Measurements from ENCODE around the gene SDK2.

Gene SDK2

DNA sequence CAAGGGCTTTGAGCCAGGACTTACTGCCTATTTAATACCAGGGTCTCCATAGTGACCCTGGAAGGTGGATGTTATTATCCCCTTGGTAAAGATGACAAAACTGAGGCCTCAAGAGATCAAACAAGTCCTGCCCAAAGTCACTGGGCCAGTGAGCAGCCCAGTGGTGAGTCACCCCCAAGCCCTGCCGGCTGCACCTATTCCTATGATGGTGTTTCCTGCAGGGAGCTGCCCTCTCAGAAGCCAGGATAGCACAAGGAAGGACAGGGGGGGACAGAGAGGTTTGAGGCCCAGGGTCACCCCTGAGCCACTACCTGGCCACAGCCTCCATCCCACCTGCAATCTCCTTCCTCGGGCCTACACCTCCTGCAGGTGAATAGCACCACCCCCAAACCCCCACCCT is 90.9 kb downstream of the SDK2 start:
- no peak for DNase-seq (ENCODE audit: low read depth)

DNA sequence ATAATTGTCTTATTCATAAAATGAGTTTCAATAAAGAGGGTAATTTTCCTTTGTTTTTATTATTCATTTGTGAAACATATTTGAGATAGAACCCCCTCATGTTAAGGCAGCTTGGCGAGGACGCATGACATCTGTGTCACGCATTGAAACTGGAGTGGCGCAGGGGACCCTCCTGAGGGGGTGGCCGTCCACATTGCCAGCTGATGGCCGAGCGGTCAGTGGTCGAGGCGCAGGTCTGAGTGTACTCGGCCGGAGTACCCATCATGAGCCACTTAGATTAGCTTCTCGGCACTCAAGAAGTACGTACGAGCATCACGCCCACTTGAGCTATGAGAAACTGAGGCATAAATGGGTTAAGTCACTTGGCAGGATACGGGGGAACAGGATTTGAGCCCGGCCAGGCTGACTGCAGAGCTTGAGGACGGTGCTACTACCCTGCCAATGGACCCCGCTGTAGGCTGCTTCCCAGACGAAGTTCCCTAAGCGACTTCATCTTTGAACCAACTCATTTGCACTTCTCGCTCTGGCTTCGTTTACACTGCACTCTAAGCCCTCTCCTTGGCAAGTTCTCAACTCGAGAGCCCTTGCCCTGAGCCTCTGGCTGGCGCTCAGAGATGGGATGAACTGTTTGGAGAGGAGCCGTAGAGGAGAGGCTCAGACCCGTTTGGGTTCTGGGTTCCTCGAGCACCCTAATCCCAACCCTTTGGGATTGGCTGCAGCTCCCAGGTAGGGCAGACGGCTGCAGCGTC is 91.8 kb downstream of the SDK2 start:
- no peak for DNase-seq (ENCODE audit: low read depth)

DNA sequence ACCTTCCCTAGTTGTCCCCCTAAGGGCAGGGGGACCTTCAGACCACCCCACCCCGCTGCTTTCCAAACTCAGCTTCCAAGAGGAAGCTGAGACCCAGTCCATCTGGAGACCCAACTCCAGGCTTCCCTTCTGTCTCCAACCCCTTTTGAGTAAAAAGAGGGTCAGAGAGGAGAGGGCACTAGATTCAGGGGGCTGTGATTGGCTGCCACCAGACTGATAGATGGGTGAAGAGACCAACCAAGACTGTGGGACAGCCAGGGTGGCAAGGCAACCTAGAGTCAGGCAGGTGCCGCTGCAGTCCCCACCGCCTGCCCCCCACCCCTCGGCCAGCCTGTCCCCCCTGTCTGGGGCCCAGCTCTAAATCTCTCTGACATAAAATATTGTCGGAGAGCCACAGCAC is 92.5 kb downstream of the SDK2 start:
- no peak for DNase-seq (ENCODE audit: low read depth)

DNA sequence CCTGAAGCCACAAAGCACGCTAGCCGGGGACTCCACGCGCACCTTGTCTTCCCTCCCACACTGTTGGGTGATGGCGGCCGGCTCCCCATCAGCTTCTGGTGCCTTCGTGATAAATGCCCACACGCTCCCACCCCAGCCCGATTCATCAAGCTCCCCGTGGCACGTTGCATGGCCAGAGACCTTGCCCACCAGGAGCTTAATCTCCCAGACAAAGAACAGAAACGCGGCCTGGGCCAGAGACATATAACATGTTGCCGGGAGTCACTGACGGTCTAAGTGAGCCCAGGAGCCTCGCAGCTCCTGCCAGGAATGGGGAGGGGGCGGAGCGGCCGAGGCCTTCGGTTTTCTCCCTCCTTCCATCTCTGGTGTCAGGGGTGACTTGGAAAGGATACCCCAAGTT is 93.1 kb downstream of the SDK2 start:
- DNase-seq (ENCODE audit: low read depth), result no peak

DNA sequence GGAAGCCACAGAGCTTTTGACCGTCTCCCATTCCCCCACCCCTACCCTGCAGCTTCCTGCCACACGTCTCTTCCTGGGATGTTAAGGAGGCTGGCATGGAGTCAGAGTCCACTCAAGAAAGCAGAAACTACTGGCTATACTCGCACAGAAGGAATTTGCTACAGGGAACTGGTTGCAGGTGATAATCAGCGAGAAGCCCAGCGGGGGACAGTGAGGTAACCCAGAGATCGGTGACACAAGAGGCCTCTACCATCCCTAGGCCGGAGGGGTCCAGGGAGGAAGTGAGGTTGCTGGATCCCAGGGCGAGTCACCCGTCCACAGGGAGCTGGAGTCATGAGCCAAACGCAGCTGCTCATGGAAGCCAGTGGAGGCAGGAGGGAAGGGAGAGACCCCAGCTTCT is 93.7 kb downstream of the SDK2 start:
- DNase-seq (ENCODE audit: low read depth), result no peak

- DNase-seq (ENCODE audit: low read depth), result no peak
Measured at GRCh38 chr17:73549841-73550430, 94.3 kb downstream of the SDK2 start.

DNA sequence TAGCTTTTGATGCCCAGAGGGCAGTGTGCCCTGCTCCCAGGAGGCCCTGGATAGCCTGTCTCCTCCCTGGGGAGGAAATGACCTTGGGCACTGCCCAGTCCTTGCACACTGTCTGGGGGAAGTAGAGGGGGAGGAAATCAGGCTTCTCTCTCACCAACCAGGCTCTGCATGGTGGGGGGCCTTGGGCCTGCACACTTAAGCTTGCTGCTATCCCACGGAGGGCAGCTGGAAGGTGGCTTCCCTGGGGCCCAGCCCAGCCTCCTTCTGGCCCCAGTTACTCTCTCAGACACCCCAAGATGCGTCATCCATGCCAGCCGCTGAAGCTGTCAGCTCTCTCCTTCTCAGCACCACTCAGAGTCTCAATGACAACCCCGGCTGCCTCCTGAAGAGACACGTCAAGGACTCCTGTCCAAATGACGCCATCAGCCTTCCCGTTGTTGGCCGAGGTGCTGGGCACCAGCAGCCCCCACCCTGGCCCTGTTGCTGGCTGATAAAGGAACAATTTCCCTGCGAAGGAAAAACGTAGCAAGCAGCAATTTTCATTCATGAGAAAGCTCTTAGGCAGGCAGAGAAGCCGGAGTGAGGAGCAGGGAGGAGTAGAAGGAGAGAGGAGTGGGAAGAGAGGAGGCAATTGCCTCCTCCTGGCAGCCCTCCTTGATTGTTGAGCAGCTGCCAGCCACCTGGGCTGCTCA is 95.5 kb downstream of the SDK2 start:
- no peak for DNase-seq (ENCODE audit: low read depth)

DNA sequence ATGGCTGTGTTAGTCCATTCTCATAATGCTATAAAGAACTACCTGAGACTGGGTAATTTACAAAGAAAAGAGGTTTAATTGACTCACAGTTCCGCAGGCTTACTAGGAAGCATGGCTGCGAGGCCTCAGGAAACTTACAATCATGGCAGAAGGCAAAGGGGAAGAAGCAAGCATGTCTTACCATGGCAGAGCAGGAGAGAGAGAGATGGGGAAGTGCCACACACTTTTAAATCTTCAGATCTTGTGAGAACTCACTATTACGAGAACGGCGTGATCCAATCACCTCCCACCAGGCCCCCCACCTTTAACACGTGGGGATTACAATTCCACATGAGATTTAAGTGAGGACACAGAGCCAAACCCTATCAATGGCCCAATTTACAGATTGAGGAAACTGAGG is 96.5 kb downstream of the SDK2 start:
- DNase-seq (ENCODE audit: low read depth), result no peak

GRCh38 chr17:73546770-73547536 is 97.3 kb downstream of the SDK2 start:
- DNase-seq (ENCODE audit: low read depth), result no peak

DNA sequence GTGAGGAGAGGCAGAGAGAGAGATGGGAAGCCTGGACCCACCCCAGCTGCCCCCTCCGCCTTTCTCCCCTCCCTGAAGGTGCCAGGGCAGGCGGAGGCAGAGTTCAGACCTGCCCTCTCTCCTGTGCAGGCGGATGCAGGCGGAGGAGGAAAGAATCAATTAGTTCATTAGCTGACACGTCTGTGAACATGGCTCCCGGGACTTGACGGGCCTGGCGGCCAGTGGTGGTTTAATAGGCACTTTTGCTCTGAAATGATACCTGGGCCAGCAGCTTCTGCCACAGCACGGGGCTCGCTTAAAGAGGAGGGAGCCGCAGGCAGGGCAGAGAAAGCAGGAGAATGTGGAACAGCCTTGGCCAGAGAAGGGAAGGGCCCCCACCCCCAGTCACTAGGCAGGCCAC is 98.1 kb downstream of the SDK2 start:
- DNase-seq (ENCODE audit: low read depth), result no peak

DNA sequence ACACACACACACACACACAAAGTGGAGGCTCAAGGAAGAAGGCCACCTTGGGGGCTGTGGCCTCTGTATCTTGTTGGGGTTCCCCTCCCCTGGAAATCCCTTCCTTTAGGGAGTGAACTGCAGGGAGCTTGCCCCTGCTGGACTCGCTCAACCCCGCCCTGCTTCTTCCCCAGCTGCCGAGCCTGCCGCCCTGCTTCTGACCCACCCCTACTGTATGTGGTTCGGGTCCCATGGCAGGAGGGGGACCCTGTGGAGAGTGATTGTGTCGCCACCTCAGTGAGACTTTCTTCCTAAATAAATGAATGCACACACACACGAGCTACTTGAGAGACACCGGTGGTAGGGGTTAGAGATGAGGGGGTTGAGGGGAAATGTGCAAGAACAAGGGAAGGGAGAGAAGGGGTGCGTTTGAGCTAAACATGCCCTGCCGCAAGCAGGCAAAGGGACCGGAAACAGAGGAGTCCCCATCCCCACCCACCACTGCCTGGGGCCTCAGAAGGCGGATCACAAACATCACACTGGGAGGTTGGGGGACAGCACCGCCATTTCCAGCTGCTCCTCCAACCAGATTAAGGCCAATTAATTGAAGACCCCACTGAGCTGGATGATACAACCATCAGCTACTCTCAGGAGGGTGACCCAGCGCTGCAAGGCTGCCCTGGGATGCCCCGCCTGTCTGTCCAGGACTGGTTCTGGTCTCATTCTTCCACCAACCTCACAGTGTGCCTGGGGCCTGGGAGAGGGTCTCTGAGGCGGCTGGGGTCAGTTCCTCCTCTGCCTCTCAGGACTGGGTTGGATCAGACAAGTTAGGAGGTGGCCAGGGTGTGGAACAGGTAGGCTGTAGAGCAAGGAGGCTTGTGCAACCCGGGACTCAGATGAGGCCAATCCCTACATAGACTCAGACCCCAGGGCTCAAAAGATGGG is 98.9 kb downstream of the SDK2 start:
- no peak for DNase-seq (ENCODE audit: low read depth)

GRCh38 chr17:73544333-73544732 is 99.9 kb downstream of the SDK2 start:
- no peak for DNase-seq (ENCODE audit: low read depth)

DNA sequence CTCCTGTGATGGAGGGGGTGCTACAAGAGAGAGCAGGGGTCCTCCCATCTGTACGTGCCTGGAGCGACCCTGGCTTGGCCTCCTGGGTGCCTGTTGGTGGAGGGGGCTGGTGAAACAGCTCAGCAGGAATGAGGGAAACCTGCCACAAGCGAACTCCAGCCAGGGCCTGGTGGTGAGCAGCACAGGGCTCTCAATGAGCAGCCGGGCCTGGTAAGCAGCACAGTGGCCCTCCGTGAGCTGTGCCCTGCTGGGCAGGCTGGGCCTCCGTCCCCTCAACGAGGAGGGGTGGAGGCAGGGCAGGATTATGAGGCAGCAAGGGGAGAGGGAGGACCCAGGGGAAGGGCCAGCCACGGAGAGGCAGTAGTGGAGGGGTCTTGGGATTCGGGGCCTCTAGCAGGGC is 101.9 kb downstream of the SDK2 start:
- DNase-seq (ENCODE audit: low read depth), result no peak

GRCh38 chr17:73541561-73541981 is 102.7 kb downstream of the SDK2 start:
- DNase-seq (ENCODE audit: low read depth), result no peak

GRCh38 chr17:73541111-73541510 is 103.1 kb downstream of the SDK2 start:
- DNase-seq (ENCODE audit: low read depth), result no peak

- no peak for DNase-seq (ENCODE audit: low read depth)
Measured at GRCh38 chr17:73539166-73539565, 105.1 kb downstream of the SDK2 start.

DNA sequence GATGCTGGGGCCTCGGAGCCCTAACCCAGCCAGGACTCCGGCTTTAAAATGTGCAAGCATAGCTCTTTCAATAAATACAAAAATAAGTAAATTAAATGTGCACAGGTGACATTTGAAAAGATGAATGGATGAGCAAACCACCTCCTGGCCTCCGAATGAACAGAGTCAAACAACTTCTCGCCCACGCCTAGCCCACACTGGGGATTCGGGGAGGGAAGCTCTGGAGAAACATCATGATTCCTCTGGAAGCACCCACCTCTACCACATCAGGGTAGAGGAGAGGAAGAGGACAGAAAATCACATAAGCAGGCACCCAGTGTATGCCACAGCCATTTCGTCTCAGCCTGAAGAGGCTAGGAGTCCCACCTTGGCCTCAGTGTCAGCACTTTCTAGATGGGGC is 105.8 kb downstream of the SDK2 start:
- DNase-seq (ENCODE audit: low read depth), result no peak

GRCh38 chr17:73536700-73537605 is 107.3 kb downstream of the SDK2 start:
- no peak for DNase-seq (ENCODE audit: low read depth)

GRCh38 chr17:73535746-73536145 is 108.5 kb downstream of the SDK2 start:
- no peak for DNase-seq (ENCODE audit: low read depth)

- DNase-seq (ENCODE audit: low read depth), result no peak
Measured at GRCh38 chr17:73534209-73534909, 109.9 kb downstream of the SDK2 start.

All from stimulated activated CD8-positive, alpha-beta memory T cell treated with anti-CD3 and anti-CD28 coated beads, Interleukin-12 subunit alpha, Interleukin-12 subunit beta, amount 100 ng/mL, for 1 hour (primary cell).